Neuronal stem cell (in vitro differentiated cells): ENCODE data around the gene CMIP.

Source experiments
- DNase-seq: peaks from one replicate; pipeline ENCODE4 v3.0.0-alpha.2; 2013; ENCODE audit warnings: low spot score
- H2AFZ ChIP-seq: one replicate; pipeline ENCODE4 v1.6.1; 2013; ENCODE audit warnings: mild to moderate bottlenecking, low read length, inconsistent platforms
- H2AK5ac ChIP-seq: 2 replicates; pipeline ENCODE4 v1.6.1; 2013; ENCODE audit warnings: low read depth, mild to moderate bottlenecking, inconsistent platforms, low read length, moderate library complexity, mixed read lengths
- H2BK120ac ChIP-seq: 2 replicates; pipeline ENCODE4 v1.6.1; 2013; ENCODE audit warnings: low read depth, mild to moderate bottlenecking, inconsistent platforms, low read length, moderate library complexity, mixed read lengths
- H2BK12ac ChIP-seq: one replicate; pipeline ENCODE4 v1.6.1; 2013; ENCODE audit warnings: low read length, inconsistent platforms
- H2BK15ac ChIP-seq: 2 replicates; pipeline ENCODE4 v1.6.1; 2013; ENCODE audit warnings: mild to moderate bottlenecking, low read length, inconsistent platforms, mixed read lengths
- H2BK5ac ChIP-seq: one replicate; pipeline ENCODE4 v1.6.1; 2013; ENCODE audit warnings: inconsistent platforms, mild to moderate bottlenecking, low read length, moderate library complexity
- H3K14ac ChIP-seq: one replicate; pipeline ENCODE4 v1.6.1; 2013; ENCODE audit warnings: low read length, inconsistent platforms
- H3K18ac ChIP-seq: 2 replicates; pipeline ENCODE4 v1.6.1; 2013; ENCODE audit warnings: low read length, inconsistent platforms
- H3K23ac ChIP-seq: 2 replicates; pipeline ENCODE4 v1.6.1; 2013; ENCODE audit warnings: low read depth, mild to moderate bottlenecking, mixed read lengths, low read length, inconsistent platforms; ENCODE audit not compliant: poor library complexity
- H3K27ac ChIP-seq: replicated peaks from 3 replicates; pipeline ENCODE4 v1.5.1; 2013; ENCODE audit warnings: low read length, inconsistent platforms
- H3K27me3 ChIP-seq, 3 experiments: 2 replicates each; pipeline ENCODE4 v1.6.1; 2013; ENCODE audit warnings: low read length in 3 of 3, mild to moderate bottlenecking in 2 of 3, inconsistent platforms in 1 of 3, low read depth in 1 of 3, mixed read lengths in 1 of 3, moderate library complexity in 1 of 3; ENCODE audit not compliant: control insufficient read depth in 3 of 3, insufficient read depth in 3 of 3
- H3K36me3 ChIP-seq, 2 donors: replicated peaks in 1 of 2; 2 replicates each; pipeline ENCODE4 v1.6.1; 2013; ENCODE audit warnings: low read length in 2 of 2; ENCODE audit not compliant: control insufficient read depth in 2 of 2, insufficient read depth in 2 of 2
- H3K4ac ChIP-seq: 2 replicates; pipeline ENCODE4 v1.6.1; 2013; ENCODE audit warnings: inconsistent platforms, mild to moderate bottlenecking, low read length, moderate library complexity
- H3K4me1 ChIP-seq, 2 donors: 1 replicate in 1 of 2; 2 replicates in 1 of 2; pipeline ENCODE4 v1.6.1; 2013; ENCODE audit warnings: low read length in 2 of 2, low read depth in 1 of 2; ENCODE audit not compliant: control insufficient read depth in 2 of 2, insufficient read depth in 1 of 2
- H3K4me2 ChIP-seq: one replicate; pipeline ENCODE4 v1.6.1; 2013; ENCODE audit warnings: mild to moderate bottlenecking, low read length, inconsistent platforms; ENCODE audit not compliant: insufficient read depth, poor library complexity, severe bottlenecking
- H3K4me3 ChIP-seq, 2 donors: 2 replicates each; pipeline ENCODE4 v1.5.1; 2013; ENCODE audit warnings: low read length in 2 of 2, mild to moderate bottlenecking in 2 of 2, inconsistent platforms in 1 of 2, moderate library complexity in 1 of 2
- H3K79me1 ChIP-seq: one replicate; pipeline ENCODE4 v1.6.1; 2013; ENCODE audit warnings: low read depth, mild to moderate bottlenecking, inconsistent platforms, low read length, moderate library complexity
- H3K9ac ChIP-seq: one replicate; pipeline ENCODE4 v1.6.1; 2013; ENCODE audit warnings: mild to moderate bottlenecking, low read depth, low read length, inconsistent platforms; ENCODE audit not compliant: poor library complexity
- H3K9me3 ChIP-seq, 2 donors: replicated peaks in 1 of 2; 2 replicates each; pipeline versions ENCODE3 to v1.6.1; 2013; ENCODE audit warnings: low read length in 2 of 2, mild to moderate bottlenecking in 2 of 2, inconsistent platforms in 1 of 2, low read depth in 1 of 2, mixed read lengths in 1 of 2, moderate library complexity in 1 of 2; ENCODE audit not compliant: control insufficient read depth in 2 of 2, insufficient read depth in 1 of 2
- H4K8ac ChIP-seq: one replicate; pipeline ENCODE4 v1.6.1; 2013; ENCODE audit warnings: low read depth, mild to moderate bottlenecking, inconsistent platforms, low read length, moderate library complexity
- H4K91ac ChIP-seq: one replicate; pipeline ENCODE4 v1.6.1; 2013; ENCODE audit warnings: low read length, low read depth, mild to moderate bottlenecking, inconsistent platforms; ENCODE audit not compliant: poor library complexity
- WGBS, 2 donors: extraction: QIAGEN DNeasy Blood & Tissue Kit; methylation state at CpG; one replicate each; pipeline ENCODE4 v1.1.7; 2013; ENCODE audit warnings: missing lambda C conversion rate in 2 of 2, mixed read lengths in 1 of 2; ENCODE audit not compliant: insufficient read length in 2 of 2, insufficient replicate concordance in 1 of 2; ENCODE audit errors: extremely low coverage in 2 of 2; 5-methylcytosine and 5-hydroxymethylcytosine counted together

CMIP gene

GRCh38 chr16:81590714-81591544 lies 146.3 kb downstream of the CMIP start:
- Histone ChIP-seq H3K9ac (no peak overlapping the region), H3K14ac (no peak overlapping the region), H3K27me3 (no peaks in the 10 kb centered on the region), H3K4me2 (no peak overlapping the region), H2AK5ac (no peak overlapping the region), H3K18ac (no peak overlapping the region), H2BK120ac (no peak overlapping the region), H2BK15ac (no peak overlapping the region), H3K27ac (peak overlapping the region; percentile 8), H3K9me3 (no peaks in the 10 kb centered on the region), H4K8ac (no peak overlapping the region), H2BK12ac (no peak overlapping the region), H3K4me3 (no peak overlapping the region), H3K36me3 (peaks cover 0 to 3% of the 10 kb centered on the region in 2 donors), H3K4me1 (no peaks in the 10 kb centered on the region), H3K4ac (no peak overlapping the region), H2AFZ (no peak overlapping the region), H3K79me1 (peaks cover 10% of the 10 kb centered on the region), H3K23ac (peak overlapping the region; percentile 46), H2BK5ac (no peak overlapping the region), H4K91ac (no peak overlapping the region)
- WGBS, 2 donors = no CpG with 5 or more reads among the region's 5 CpGs
- no peak for DNase-seq

- H3K27me3 ChIP-seq = no peaks in the 10 kb centered on the region
- H3K18ac ChIP-seq = no peak overlapping the region
- peaks cover 0 to 3% of the 10 kb centered on the region in 2 donors for H3K36me3 ChIP-seq
- no CpG with 5 or more reads among the region's 2 CpGs for WGBS, 2 donors
- H3K9ac ChIP-seq = no peak overlapping the region
- no peak overlapping the region for H3K4me2 ChIP-seq
- H2AK5ac ChIP-seq = no peak overlapping the region
- no peak overlapping the region for H4K8ac ChIP-seq
- no peak overlapping the region for H4K91ac ChIP-seq
- no peak overlapping the region for H2BK120ac ChIP-seq
- H3K4me3 ChIP-seq = no peak overlapping the region
- peak overlapping the region; percentile 46 for H3K23ac ChIP-seq
- H2BK5ac ChIP-seq = no peak overlapping the region
- H3K79me1 ChIP-seq = peaks cover 10% of the 10 kb centered on the region
- no peak for DNase-seq
- H3K27ac ChIP-seq = peak overlapping the region; percentile 8
- no peak overlapping the region for H2BK12ac ChIP-seq
- no peak overlapping the region for H3K4ac ChIP-seq
- no peak overlapping the region for H2BK15ac ChIP-seq
- no peaks in the 10 kb centered on the region for H3K4me1 ChIP-seq
- H2AFZ ChIP-seq = no peak overlapping the region
- H3K14ac ChIP-seq = no peak overlapping the region
- no peaks in the 10 kb centered on the region for H3K9me3 ChIP-seq
Measured at GRCh38 chr16:81591545-81591870, 146.9 kb downstream of the CMIP start.

- Histone ChIP-seq H3K79me1 (peaks cover 7% of the 10 kb centered on the region), H4K91ac (no peak overlapping the region), H3K4me3 (no peak overlapping the region), H3K9me3 (no peaks in the 10 kb centered on the region), H4K8ac (peak overlapping the region; percentile 7), H3K23ac (peak overlapping the region; percentile 61), H3K4me1 (no peaks in the 10 kb centered on the region), H2BK12ac (no peak overlapping the region), H3K9ac (no peak overlapping the region), H3K14ac (no peak overlapping the region), H3K18ac (no peak overlapping the region), H3K4me2 (no peak overlapping the region), H2AK5ac (no peak overlapping the region), H2BK5ac (no peak overlapping the region), H3K36me3 (peaks cover 0 to 3% of the 10 kb centered on the region in 2 donors), H3K27ac (no peak overlapping the region), H3K4ac (no peak overlapping the region), H2AFZ (no peak overlapping the region), H2BK120ac (no peak overlapping the region), H3K27me3 (no peaks in the 10 kb centered on the region), H2BK15ac (no peak overlapping the region)
- WGBS, 2 donors = no CpG with 5 or more reads among the region's 11 CpGs
- DNase-seq = no peak
Measured at GRCh38 chr16:81592353-81592866, 147.8 kb downstream of the CMIP start.

- Histone ChIP-seq H4K8ac (no peak overlapping the region), H2BK5ac (no peak overlapping the region), H3K79me1 (peaks cover 7% of the 10 kb centered on the region), H3K4me3 (no peak overlapping the region), H3K4ac (no peak overlapping the region), H3K4me2 (no peak overlapping the region), H2BK120ac (no peak overlapping the region), H2AK5ac (no peak overlapping the region), H2BK15ac (no peak overlapping the region), H3K27me3 (no peaks in the 10 kb centered on the region), H4K91ac (no peak overlapping the region), H3K9me3 (no peaks in the 10 kb centered on the region), H2BK12ac (no peak overlapping the region), H3K36me3 (peaks cover 0 to 1% of the 10 kb centered on the region in 2 donors), H3K9ac (no peak overlapping the region), H3K4me1 (no peaks in the 10 kb centered on the region), H3K23ac (no peak overlapping the region), H2AFZ (no peak overlapping the region), H3K18ac (no peak overlapping the region), H3K27ac (no peak overlapping the region), H3K14ac (no peak overlapping the region)
- no CpG with 5 or more reads among the region's 16 CpGs for WGBS, 2 donors
- no peak for DNase-seq
Measured at GRCh38 chr16:81593481-81593880, 148.9 kb downstream of the CMIP start.
